HepG2 (cell line): Measurements from ENCODE around the gene DSTN. TPM values are rescaled to one million over a fixed set of nuclear protein-coding genes. Genes with fewer than 3 reads are reported as not detected.

Source experiments
- ATAC-seq: fragments of 200-7000 bp; cut with Tn5 transposase; 3 replicates; pipeline ENCODE4 v1.9.1; 2020; ENCODE audit warnings: mild to moderate bottlenecking, moderate library complexity
- BruUV-seq: library from RNA; stranded (reverse); fragments of 400-500 nt; replicated peaks from 2 replicates; lab custom pipeline; 2021; lab: Mats Ljungman, UMichigan
- CTCF ChIA-PET: fragments of 300-600 bp; formaldehyde crosslinking; extraction: SDS; loops from one replicate; lab custom pipeline; 2021; ENCODE audit warnings: low total read pairs, inconsistent platforms, low intra/inter-chr PET ratio; lab: Yijun Ruan, JAX
- POLR2A ChIA-PET: fragments of 350-600 bp; sonication (Branson Sonifier 250); formaldehyde crosslinking; loops from one replicate; lab custom pipeline; 2020; ENCODE audit warnings: antibody characterized with exemption, inconsistent platforms; lab: Yijun Ruan, JAX
- DNase-seq: peaks from one replicate; pipeline ENCODE4 v3.0.0-alpha.2; 2015; ENCODE audit warnings: low spot score
- FAIRE-seq: peaks from 3 replicates; lab custom pipeline; 2011; peaks lifted over from hg19 to GRCh38; lab: Jason Lieb, UNC
- H2AFZ ChIP-seq: one replicate; pipeline ENCODE4 v1.6.1; 2011; ENCODE audit warnings: low read length, inconsistent platforms
- H3K27ac ChIP-seq: fragments of 300-600 bp; 3 replicates; pipeline ENCODE4 v1.8.0; 2011; ENCODE audit warnings: mixed run types, mild to moderate bottlenecking, mixed read lengths, low read length, inconsistent platforms; ENCODE audit not compliant: insufficient read depth; ENCODE audit errors: extremely low read length
- H3K27me3 ChIP-seq, 2 experiments: fragments of 200-600 bp in 1 of 2; 2 replicates in 1 of 2; 3 replicates in 1 of 2; pipeline versions ENCODE4 v1.6.0 to v1.8.0; 2011; ENCODE audit warnings: low read length in 2 of 2, mild to moderate bottlenecking in 2 of 2, moderate library complexity in 2 of 2, inconsistent platforms in 1 of 2; ENCODE audit not compliant: insufficient read depth in 2 of 2, control insufficient read depth in 1 of 2
- H3K36me3 ChIP-seq, 2 experiments: fragments of 200-600 bp in 1 of 2; replicated peaks in 1 of 2; 2 replicates in 1 of 2; 3 replicates in 1 of 2; pipeline versions ENCODE4 v1.5.1 to v1.8.0; 2011; ENCODE audit warnings: low read length in 2 of 2, inconsistent platforms in 1 of 2; ENCODE audit not compliant: insufficient read depth in 2 of 2, control insufficient read depth in 1 of 2
- H3K4me1 ChIP-seq: 2 replicates; pipeline ENCODE4 v1.5.1; 2012; ENCODE audit warnings: low read length, inconsistent platforms; ENCODE audit not compliant: insufficient read depth
- H3K4me2 ChIP-seq: 2 replicates; pipeline ENCODE4 v1.6.0; 2011; ENCODE audit warnings: low read depth, low read length, inconsistent platforms
- H3K4me3 ChIP-seq, 3 experiments: fragments of 200-600 bp in 1 of 3; sonication (generic), shearing (Covaris generic) in 1 of 3; replicated peaks in 1 of 3; 2 replicates each; pipeline ENCODE4 v1.5.1; 2011 to 2016; ENCODE audit warnings: low read length in 3 of 3, inconsistent platforms in 2 of 3, low read depth in 2 of 3, mild to moderate bottlenecking in 2 of 3, control low read depth in 1 of 3, mixed read lengths in 1 of 3; ENCODE audit not compliant: insufficient read depth in 1 of 3
- H3K79me2 ChIP-seq: one replicate; pipeline ENCODE4 v1.6.1; 2011; ENCODE audit warnings: low read length, inconsistent platforms; ENCODE audit not compliant: insufficient read depth
- H3K9ac ChIP-seq: 2 replicates; pipeline ENCODE4 v1.6.0; 2011; ENCODE audit warnings: mild to moderate bottlenecking, low read depth, low read length, inconsistent platforms; ENCODE audit not compliant: insufficient read depth
- H3K9me3 ChIP-seq: 2 replicates; pipeline ENCODE4 v1.5.1; 2012; ENCODE audit warnings: mild to moderate bottlenecking, low read length
- H4K20me1 ChIP-seq: 2 replicates; pipeline ENCODE4 v1.6.0; 2011; ENCODE audit warnings: inconsistent platforms, mild to moderate bottlenecking, low read length, moderate library complexity; ENCODE audit not compliant: insufficient read depth
- AGO2 ChIP-seq: fragments of 200-400 bp; formaldehyde crosslinking; optimal IDR thresholded peaks from 2 replicates; pipeline ENCODE3; 2017; ENCODE audit warnings: mild to moderate bottlenecking, low read depth, low read length, moderate library complexity
- AKAP8 ChIP-seq: sonication (generic); formaldehyde crosslinking; IDR thresholded peaks from 2 replicates; pipeline ENCODE4 v1.5.1; 2020; ENCODE audit warnings: mild to moderate bottlenecking, missing genetic modification reagents
- BORCS8-MEF2B ChIP-seq: sonication (generic); formaldehyde crosslinking; IDR thresholded peaks from 2 replicates; pipeline ENCODE4 v1.8.0; 2022; ENCODE audit warnings: mild to moderate bottlenecking, missing genetic modification reagents
- KLF11 ChIP-seq: IDR thresholded peaks from 2 replicates; pipeline ENCODE4 v1.6.1; 2016; ENCODE audit warnings: missing compliant biosample characterization
- PAWR ChIP-seq: sonication (generic); formaldehyde crosslinking; IDR thresholded peaks from 2 replicates; pipeline ENCODE4 v1.4.0; 2020; ENCODE audit warnings: missing genetic modification reagents, mild to moderate bottlenecking, borderline replicate concordance
- POLR2G ChIP-seq: fragments of 200-400 bp; formaldehyde crosslinking; IDR thresholded peaks from 2 replicates; pipeline ENCODE4 v1.6.1; 2018; ENCODE audit warnings: mild to moderate bottlenecking, low read depth, low read length, moderate library complexity
- RXRA ChIP-seq: sonication (generic); formaldehyde crosslinking; IDR thresholded peaks from 2 replicates; pipeline ENCODE4 v1.5.1; 2020; ENCODE audit warnings: missing genetic modification reagents
- SMC3 ChIP-seq: IDR thresholded peaks from 2 replicates; pipeline ENCODE4 v1.6.1; 2011; ENCODE audit warnings: low read length, improper control_type of control experiment
- TEF ChIP-seq: sonication (generic); formaldehyde crosslinking; IDR thresholded peaks from 2 replicates; pipeline ENCODE4 v1.5.0; 2020; ENCODE audit warnings: missing genetic modification reagents
- ZFP36L1 ChIP-seq: sonication (generic); formaldehyde crosslinking; IDR thresholded peaks from 2 replicates; pipeline ENCODE4 v1.8.0; 2022; ENCODE audit warnings: mild to moderate bottlenecking, missing genetic modification reagents, moderate library complexity
- ZFP91 ChIP-seq: sonication (generic); formaldehyde crosslinking; IDR thresholded peaks from 2 replicates; pipeline ENCODE4 v1.9.0; 2022; ENCODE audit warnings: missing genetic modification reagents, mild to moderate bottlenecking, borderline replicate concordance
- ZNF207 ChIP-seq: fragments of 450-650 bp; IDR thresholded peaks from 2 replicates; pipeline ENCODE4 v1.6.1; 2016; ENCODE audit warnings: antibody characterized with exemption, borderline replicate concordance
- ZNF275 ChIP-seq: sonication (generic); formaldehyde crosslinking; IDR thresholded peaks from 2 replicates; pipeline ENCODE4 v1.8.0; 2022; ENCODE audit warnings: missing genetic modification reagents, mild to moderate bottlenecking, inconsistent platforms, borderline replicate concordance
- ZNF576 ChIP-seq: sonication (generic); formaldehyde crosslinking; IDR thresholded peaks from 2 replicates; pipeline ENCODE4 v1.4.0; 2020; ENCODE audit warnings: mild to moderate bottlenecking, missing genetic modification reagents
- ZNF768 ChIP-seq: sonication (generic); formaldehyde crosslinking; IDR thresholded peaks from 2 replicates; pipeline ENCODE4 v1.4.0; 2020; ENCODE audit warnings: missing genetic modification reagents
- WGBS: methylation state at CpG from one replicate; pipeline ENCODE4 v1.1.6; 2017; ENCODE audit warnings: low lambda C conversion rate; 5-methylcytosine and 5-hydroxymethylcytosine counted together
- in situ Hi-C: cut with HindIII; loops from 2 replicates; pipeline ENCODE4 v1.10.0; 2017; ENCODE audit warnings: low pct_unique_long_range_greater_than_20kb; ENCODE audit not compliant: extremely low pct_ligation_motif_present
- intact Hi-C: fragments of 100-400 bp; cut with micrococcal nuclease; formaldehyde crosslinking; loops from one replicate; pipeline ENCODE4 v1.10.0; 2022; ENCODE audit not compliant: unreplicated experiment
- polyA plus RNA-seq, 8 experiments: library from polyadenylated mRNA; depleted of rRNA in 3 of 8; stranded (reverse) in 7 of 8; unstranded in 1 of 8; fragments of >200 nt; fragmentation: Illumina TruSeq in 4 of 8; extraction: Trizol in 4 of 8; gene quantifications; 2 replicates each; pipeline versions ENCODE4 v1.2.1 to v1.2.3, GENCODE V29; 2011 to 2016; ENCODE audit warnings: low read depth in 4 of 8, missing spikeins in 1 of 8, mixed read lengths in 1 of 8; ENCODE audit not compliant: insufficient read depth in 1 of 8
- total RNA-seq, 5 experiments: library from RNA; depleted of rRNA; stranded (reverse); fragments of >200 nt; fragmentation: Illumina TruSeq; extraction: Trizol; gene quantifications; 2 replicates each; pipeline ENCODE4 v1.2.3, GENCODE V29; 2016; ENCODE audit warnings: low read depth in 1 of 5
- TF ChIP-seq, protein P1 (sequence below): sonication (generic); formaldehyde crosslinking; IDR thresholded peaks from 2 replicates; pipeline ENCODE4 v1.8.1; 2023; ENCODE audit warnings: mild to moderate bottlenecking, moderate library complexity, missing genetic modification reagents
- TF ChIP-seq, protein P2 (sequence below): sonication (generic); formaldehyde crosslinking; IDR thresholded peaks from 2 replicates; pipeline ENCODE4 v1.4.0; 2020; ENCODE audit warnings: mild to moderate bottlenecking, missing genetic modification reagents

The DSTN gene
- total and polyA plus RNA-seq, 2 of the 13 experiments (the other 11 are each of a cell fraction or from before 2014, with no cell fraction given): 27.6 to 106 TPM

DNA sequence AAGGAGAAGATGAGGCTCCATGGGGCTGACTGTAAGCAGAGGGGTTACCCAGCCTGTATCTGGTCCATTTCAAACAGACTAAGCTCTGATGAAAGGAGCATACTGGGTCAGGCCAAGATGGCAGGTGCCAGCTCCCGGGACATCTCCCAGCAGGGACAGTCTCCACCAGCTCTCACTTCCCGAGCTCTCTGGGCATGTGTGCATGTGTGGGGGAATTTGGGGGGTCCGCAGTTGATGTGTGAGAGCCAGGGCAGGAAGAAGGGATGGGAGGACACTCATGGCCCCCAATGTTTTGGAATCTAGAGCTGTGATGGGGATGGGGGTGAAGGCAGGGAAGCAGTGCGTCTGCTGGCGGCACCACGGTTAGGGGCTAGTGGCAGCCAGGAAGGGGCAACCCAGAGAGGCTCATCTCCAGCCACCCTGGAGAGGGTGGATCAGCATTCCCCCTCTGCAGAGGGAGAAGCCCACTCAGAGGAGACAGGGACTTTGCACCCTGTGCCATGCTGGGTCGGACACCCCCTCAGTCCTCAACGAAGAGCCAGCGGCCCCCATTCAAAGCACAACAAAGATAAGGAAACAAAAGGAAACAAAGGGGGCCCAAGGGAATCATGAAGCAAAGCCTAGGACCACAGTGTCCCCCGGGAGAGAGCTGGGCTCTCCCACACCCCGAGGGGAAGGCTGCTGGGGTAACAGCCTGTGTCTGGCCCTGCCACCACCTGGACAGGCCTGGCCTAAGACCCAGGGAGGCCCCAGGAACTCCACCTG is 52.4 kb downstream of the DSTN start:
- H3K36me3 ChIP-seq: peaks cover 98% of the 10 kb centered on the region in 2 experiments
- TF ChIP-seq TEF (CRISPR knock-in tag) (no peak), POLR2G (peak; percentile 26), BORCS8-MEF2B (peak; percentile 61; the same call in 1 of the 2 replicates), ZNF207 (no peak), ZNF768 (CRISPR knock-in tag) (peak; percentile 44; the same call in 1 of the 2 replicates), ZNF576 (CRISPR knock-in tag) (no peak), AGO2 (peak; percentile 74), ZFP36L1 (CRISPR knock-in tag) (no peak), ZNF275 (CRISPR knock-in tag) (no peak), KLF11 (no peak), PAWR (CRISPR knock-in tag) (no peak), ZFP91 (CRISPR knock-in tag) (0 out of 2 replicates have a peak, but pooled peaks have one; percentile 9), RXRA (CRISPR knock-in tag) (no peak), AKAP8 (CRISPR knock-in tag) (peak; percentile 9; the same call in 1 of the 2 replicates), SMC3 (no peak)
- TF ChIP-seq, protein P1, sequence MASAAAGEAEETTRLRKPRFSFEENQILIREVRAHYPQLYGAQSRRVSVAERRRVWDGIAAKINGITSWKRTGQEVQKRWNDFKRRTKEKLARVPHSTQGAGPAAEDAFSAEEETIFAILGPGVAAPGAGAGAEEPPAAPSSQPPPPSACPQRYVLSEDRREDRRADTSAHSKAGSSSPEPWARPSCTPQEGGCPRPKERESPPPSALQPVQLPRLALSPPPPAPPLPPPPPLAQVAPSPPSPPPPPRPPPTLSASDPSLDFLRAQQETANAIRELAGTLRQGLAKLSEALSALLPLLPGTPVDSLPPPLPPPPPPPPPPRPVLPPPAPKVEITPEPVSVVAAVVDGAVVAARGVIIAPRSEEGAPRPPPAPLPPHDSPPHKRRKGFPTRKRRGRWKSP (CRISPR knock-in tag): no peak
- TF ChIP-seq, protein P2, sequence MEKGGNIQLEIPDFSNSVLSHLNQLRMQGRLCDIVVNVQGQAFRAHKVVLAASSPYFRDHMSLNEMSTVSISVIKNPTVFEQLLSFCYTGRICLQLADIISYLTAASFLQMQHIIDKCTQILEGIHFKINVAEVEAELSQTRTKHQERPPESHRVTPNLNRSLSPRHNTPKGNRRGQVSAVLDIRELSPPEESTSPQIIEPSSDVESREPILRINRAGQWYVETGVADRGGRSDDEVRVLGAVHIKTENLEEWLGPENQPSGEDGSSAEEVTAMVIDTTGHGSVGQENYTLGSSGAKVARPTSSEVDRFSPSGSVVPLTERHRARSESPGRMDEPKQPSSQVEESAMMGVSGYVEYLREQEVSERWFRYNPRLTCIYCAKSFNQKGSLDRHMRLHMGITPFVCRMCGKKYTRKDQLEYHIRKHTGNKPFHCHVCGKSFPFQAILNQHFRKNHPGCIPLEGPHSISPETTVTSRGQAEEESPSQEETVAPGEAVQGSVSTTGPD: no peak

More for the DNA sequence above, 52.4 kb downstream of the DSTN start:
- WGBS: 98% methylated on average over 11 of the region's 11 CpGs
- H3K27ac ChIP-seq: no peak overlapping the region
- in situ Hi-C loops: no loop called here
- ChIA-PET POLR2A (interaction anchor here (1.0 kb wide), 1 partner anchor 8 kb away, joined by 3 read pairs; no protein-coding TSS in a partner anchor), CTCF (no interaction called here)
- no peak overlapping the region for H2AFZ ChIP-seq
- H3K4me2 ChIP-seq: no peak overlapping the region
- FAIRE-seq: no peak
- no peak overlapping the region for H3K4me3 ChIP-seq
- no peaks in the 10 kb centered on the region for H3K27me3 ChIP-seq
- BruUV-seq: no TSS peak
- H3K9ac ChIP-seq: no peak overlapping the region
- intact Hi-C loops: no loop called here
- H4K20me1 ChIP-seq: peaks cover 29% of the 10 kb centered on the region; the same call in 1 of the 2 replicates
- H3K9me3 ChIP-seq: no peaks in the 10 kb centered on the region
- H3K4me1 ChIP-seq: no peaks in the 10 kb centered on the region
- H3K79me2 ChIP-seq: no peaks in the 10 kb centered on the region
- no peak for DNase-seq
- no peak for ATAC-seq
